ENCODE results near the gene CIAO2B. TPM values are rescaled to one million over a fixed set of nuclear protein-coding genes. Genes with fewer than 3 reads are reported as not detected.

Gene CIAO2B
- total RNA-seq, 1 experiment from 2014 or later = 119 TPM

DNA sequence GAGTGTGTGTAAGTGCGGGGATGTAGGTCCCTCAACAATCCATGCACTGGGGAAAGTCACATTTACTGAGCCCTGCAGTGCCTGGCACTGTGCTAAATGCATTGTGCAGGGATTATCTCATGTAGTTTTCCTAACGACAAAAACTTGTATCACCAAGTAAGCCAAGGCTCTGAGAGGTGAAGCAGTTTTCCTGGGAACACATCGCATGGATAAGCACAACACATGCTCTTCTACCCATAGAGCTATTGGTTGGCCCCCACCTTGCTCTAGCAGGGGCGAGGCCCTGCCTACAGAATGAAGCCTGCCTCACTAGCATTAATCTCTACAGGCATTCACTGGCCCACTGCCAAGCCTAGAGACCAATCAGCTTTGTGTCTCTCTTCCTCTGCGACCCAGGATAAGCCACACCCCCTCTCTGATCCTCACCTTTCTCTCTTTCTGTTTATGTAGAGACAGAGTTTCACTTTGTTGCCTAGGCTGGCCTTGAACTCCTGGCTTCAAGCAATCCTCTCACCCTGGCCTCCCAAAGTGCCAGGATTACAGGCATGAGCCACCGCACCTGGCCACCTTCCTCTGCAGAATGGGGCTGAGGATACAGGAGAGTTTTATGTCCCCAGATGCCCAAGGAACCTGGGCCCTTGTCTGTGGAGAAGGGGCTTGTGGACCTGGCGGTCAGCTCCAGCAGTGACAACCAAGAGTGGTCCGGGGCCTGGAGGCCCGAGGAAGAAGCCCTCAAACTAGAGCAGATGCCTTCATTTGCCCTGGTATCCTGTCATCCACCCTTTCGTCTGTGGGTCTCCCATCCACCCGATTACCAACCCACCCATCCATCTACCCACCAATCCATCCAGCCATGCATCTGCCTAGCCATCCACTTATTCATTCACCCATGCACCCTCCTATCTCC, 28.3 kb downstream of the CIAO2B start:
- peaks cover 20% of the 10 kb centered on the region for H3K4me1 Mint-ChIP-seq (ENCODE audit: low read depth, unreplicated experiment)
- no peaks in the 10 kb centered on the region for H3K9me3 Mint-ChIP-seq (ENCODE audit: unreplicated experiment)
- Histone ChIP-seq H3K36me3 (ENCODE audit: control insufficient read depth, insufficient read depth, low read length) (no peaks in the 10 kb centered on the region), H3K27me3 (replicated peaks; ENCODE audit: control insufficient read depth, insufficient read depth, low read length) (no peaks in the 10 kb centered on the region), H3K4me1 (peaks cover 40% of the 10 kb centered on the region), H3K4me3 (ENCODE audit: low read depth, low read length) (no peak overlapping the region), H3K9me3 (no peaks in the 10 kb centered on the region)
- H3K36me3 Mint-ChIP-seq (ENCODE audit: insufficient read depth, unreplicated experiment) = no peaks in the 10 kb centered on the region
- H3K27ac Mint-ChIP-seq (ENCODE audit: unreplicated experiment) = peak overlapping the region; percentile 40
- POLR2A ChIA-PET = interaction anchor here (1.5 kb wide), 1 partner anchor 25 kb away, joined by 4 read pairs; the partner anchor contains the start of gene PDP2
- CTCF ChIA-PET = interaction anchor here (0.7 to 1.9 kb wide), 8 partner anchors 10 to 112 kb away, joined by 3 to 6 read pairs (median 4); no protein-coding TSS in a partner anchor
- intact Hi-C loops (cut with micrococcal nuclease; ENCODE audit: unreplicated experiment) = no loop called here
- TF ChIP-seq, protein P1, sequence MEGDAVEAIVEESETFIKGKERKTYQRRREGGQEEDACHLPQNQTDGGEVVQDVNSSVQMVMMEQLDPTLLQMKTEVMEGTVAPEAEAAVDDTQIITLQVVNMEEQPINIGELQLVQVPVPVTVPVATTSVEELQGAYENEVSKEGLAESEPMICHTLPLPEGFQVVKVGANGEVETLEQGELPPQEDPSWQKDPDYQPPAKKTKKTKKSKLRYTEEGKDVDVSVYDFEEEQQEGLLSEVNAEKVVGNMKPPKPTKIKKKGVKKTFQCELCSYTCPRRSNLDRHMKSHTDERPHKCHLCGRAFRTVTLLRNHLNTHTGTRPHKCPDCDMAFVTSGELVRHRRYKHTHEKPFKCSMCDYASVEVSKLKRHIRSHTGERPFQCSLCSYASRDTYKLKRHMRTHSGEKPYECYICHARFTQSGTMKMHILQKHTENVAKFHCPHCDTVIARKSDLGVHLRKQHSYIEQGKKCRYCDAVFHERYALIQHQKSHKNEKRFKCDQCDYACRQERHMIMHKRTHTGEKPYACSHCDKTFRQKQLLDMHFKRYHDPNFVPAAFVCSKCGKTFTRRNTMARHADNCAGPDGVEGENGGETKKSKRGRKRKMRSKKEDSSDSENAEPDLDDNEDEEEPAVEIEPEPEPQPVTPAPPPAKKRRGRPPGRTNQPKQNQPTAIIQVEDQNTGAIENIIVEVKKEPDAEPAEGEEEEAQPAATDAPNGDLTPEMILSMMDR (IDR thresholded peaks at IDR 0.05; ENCODE audit: insufficient read depth in 1 of 2, low read depth in 1 of 2, low read length in 1 of 2, severe bottlenecking in 1 of 2, unreplicated experiment in 1 of 2) = no peak
- H3K27me3 Mint-ChIP-seq (ENCODE audit: insufficient read depth, unreplicated experiment) = no peaks in the 10 kb centered on the region
- DNase-seq = peak; percentile 59 to 88
- H3K4me3 Mint-ChIP-seq (ENCODE audit: unreplicated experiment) = no peak overlapping the region
- BruUV-seq (replicated peaks) = no TSS peak

DNA sequence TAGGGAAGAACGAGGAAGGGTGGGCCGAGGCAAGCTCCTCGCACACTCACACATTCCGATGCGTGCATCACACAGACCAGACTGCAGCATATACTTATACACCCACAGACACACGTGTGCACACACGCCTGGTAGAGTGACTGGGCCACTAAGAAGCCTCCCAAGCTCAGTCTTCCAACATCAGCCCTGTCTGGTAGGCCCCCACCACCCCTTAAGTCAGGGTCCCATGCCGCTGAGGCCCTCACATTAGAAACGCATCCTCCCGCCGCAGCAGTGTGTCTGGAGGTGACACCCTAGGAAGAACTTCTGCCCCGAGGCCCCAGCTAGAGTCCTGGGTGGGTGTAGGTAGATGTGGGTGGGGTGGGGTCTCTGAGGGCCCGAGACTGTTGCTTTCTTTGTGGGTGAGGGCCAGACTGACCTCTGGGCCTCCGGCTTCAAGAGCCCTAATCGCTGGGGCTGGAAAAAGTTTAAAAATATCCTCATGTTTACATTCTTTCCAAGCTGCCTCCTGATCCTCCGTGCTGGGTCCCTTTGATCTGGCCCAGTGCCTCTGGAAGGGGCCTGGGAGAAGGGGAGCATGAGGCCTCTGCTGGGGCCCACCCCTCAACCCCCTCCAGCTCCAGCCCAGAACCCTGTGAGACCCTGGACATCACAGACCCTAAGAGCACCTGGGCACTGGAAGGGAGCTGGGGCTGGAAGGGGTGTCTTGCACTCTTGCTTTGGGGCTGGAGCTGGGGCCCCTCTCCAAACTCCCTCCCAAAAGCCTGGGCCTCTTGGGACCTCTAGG, 29.2 kb downstream of the CIAO2B start:
- Histone ChIP-seq H3K9me3 (no peaks in the 10 kb centered on the region), H3K4me3 (ENCODE audit: low read depth, low read length) (no peak overlapping the region), H3K36me3 (ENCODE audit: control insufficient read depth, insufficient read depth, low read length) (no peaks in the 10 kb centered on the region), H3K4me1 (peaks cover 47% of the 10 kb centered on the region), H3K27me3 (replicated peaks; ENCODE audit: control insufficient read depth, insufficient read depth, low read length) (no peaks in the 10 kb centered on the region)
- no peaks in the 10 kb centered on the region for H3K9me3 Mint-ChIP-seq (ENCODE audit: unreplicated experiment)
- intact Hi-C loops (cut with micrococcal nuclease; ENCODE audit: unreplicated experiment) = no loop called here
- no peaks in the 10 kb centered on the region for H3K36me3 Mint-ChIP-seq (ENCODE audit: insufficient read depth, unreplicated experiment)
- H3K4me1 Mint-ChIP-seq (ENCODE audit: low read depth, unreplicated experiment) = peaks cover 24% of the 10 kb centered on the region
- POLR2A ChIA-PET = interaction anchor here (1.5 kb wide), 1 partner anchor 25 kb away, joined by 4 read pairs; the partner anchor contains the start of gene PDP2
- H3K4me3 Mint-ChIP-seq (ENCODE audit: unreplicated experiment) = peak overlapping the region; percentile 50
- BruUV-seq (replicated peaks) = no TSS peak
- CTCF ChIA-PET = interaction anchor here (0.7 to 1.9 kb wide), 8 partner anchors 10 to 113 kb away, joined by 3 to 6 read pairs (median 4); no protein-coding TSS in a partner anchor
- DNase-seq = peak; percentile 63 to 73
- H3K27me3 Mint-ChIP-seq (ENCODE audit: insufficient read depth, unreplicated experiment) = no peaks in the 10 kb centered on the region
- TF ChIP-seq, protein P1 (IDR thresholded peaks at IDR 0.05; ENCODE audit: insufficient read depth in 1 of 2, low read depth in 1 of 2, low read length in 1 of 2, severe bottlenecking in 1 of 2, unreplicated experiment in 1 of 2) = no peak
- peak overlapping the region; percentile 40 for H3K27ac Mint-ChIP-seq (ENCODE audit: unreplicated experiment)

DNA sequence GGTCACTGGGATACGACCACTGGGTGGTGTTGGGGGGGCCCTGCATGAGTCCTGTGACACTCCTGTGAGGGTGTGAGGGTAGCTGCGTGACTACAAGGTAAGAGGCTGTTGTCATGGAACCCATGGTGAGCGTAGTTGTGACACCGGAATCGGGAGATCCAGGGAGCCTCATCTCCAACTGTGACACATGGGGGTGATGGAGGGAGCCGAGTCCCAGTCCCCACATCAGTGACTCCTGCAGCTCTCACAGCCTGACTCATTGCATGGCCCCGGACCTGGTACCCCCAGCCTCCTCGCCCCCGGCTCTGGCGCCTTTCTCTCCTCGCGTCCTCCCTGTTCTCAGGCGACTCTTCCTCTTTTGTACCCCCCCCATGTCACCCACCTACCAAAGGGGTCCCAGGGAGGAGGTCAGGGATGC, 29.8 kb downstream of the CIAO2B start:
- H3K36me3 ChIP-seq (ENCODE audit: control insufficient read depth, insufficient read depth, low read length) = no peaks in the 10 kb centered on the region
- peaks cover 53% of the 10 kb centered on the region for H3K4me1 ChIP-seq
- H3K9me3 ChIP-seq = no peaks in the 10 kb centered on the region
- Mint-ChIP-seq H3K4me3 (ENCODE audit: unreplicated experiment) (no peak overlapping the region), H3K36me3 (ENCODE audit: insufficient read depth, unreplicated experiment) (no peaks in the 10 kb centered on the region), H3K27me3 (ENCODE audit: insufficient read depth, unreplicated experiment) (no peaks in the 10 kb centered on the region), H3K4me1 (ENCODE audit: low read depth, unreplicated experiment) (peaks cover 30% of the 10 kb centered on the region), H3K27ac (ENCODE audit: unreplicated experiment) (peak overlapping the region; percentile 40), H3K9me3 (ENCODE audit: unreplicated experiment) (no peaks in the 10 kb centered on the region)
- intact Hi-C loops (cut with micrococcal nuclease; ENCODE audit: unreplicated experiment) = no loop called here
- ChIA-PET CTCF (interaction anchor here (0.9 to 1.8 kb wide), 5 partner anchors 9 to 36 kb away, joined by 3 to 6 read pairs (median 6); no protein-coding TSS in a partner anchor), POLR2A (no interaction called here)
- TF ChIP-seq, protein P1 (IDR thresholded peaks at IDR 0.05; ENCODE audit: insufficient read depth in 1 of 2, low read depth in 1 of 2, low read length in 1 of 2, severe bottlenecking in 1 of 2, unreplicated experiment in 1 of 2) = no peak
- no peak overlapping the region for H3K4me3 ChIP-seq (ENCODE audit: low read depth, low read length)
- DNase-seq = no peak
- no TSS peak for BruUV-seq (replicated peaks)
- no peaks in the 10 kb centered on the region for H3K27me3 ChIP-seq (replicated peaks; ENCODE audit: control insufficient read depth, insufficient read depth, low read length)

Data from Caco-2 (cell line).